ACHN (cell line): ENCODE measurements around the gene PIGZ.
A peak's percentile ranks its signal among the peaks of the same experiment; 100 is the strongest.

ENCODE experiments used
- DNase-seq: peaks from one replicate; pipeline ENCODE4 v3.0.0-alpha.2; 2015
- in situ Hi-C: cut with HindIII; loops from 2 replicates; pipeline ENCODE4 v1.10.0; 2017; ENCODE audit warnings: low sequenced_read_pairs, low pct_ligation_motif_present, low pct_unique_long_range_greater_than_20kb

Gene PIGZ

DNA sequence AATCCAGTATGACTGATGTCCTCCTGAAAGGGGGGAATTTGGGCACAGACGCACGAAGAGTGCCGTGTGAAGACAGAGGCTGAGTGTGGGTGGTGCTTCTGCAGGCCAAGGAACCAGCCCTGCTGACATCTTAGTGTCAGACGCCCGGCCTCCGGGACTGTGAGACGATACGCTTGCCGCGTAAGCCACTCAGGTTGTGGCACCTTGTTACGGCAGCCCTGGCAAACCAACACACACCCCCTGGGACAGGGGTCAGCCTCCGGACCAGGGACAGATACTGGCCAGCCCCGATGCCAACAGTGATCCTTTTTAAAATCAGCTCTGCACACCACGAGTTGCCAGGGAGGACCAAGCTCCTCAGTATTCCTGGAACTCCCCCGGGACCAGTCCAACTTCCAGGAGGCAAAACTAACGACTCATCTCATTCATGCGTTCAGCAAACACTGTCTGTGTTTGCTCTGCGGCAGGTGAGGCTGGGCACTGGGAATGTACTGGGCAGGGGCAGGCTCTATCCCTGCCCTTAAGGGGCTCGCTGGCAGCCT is 21.2 kb upstream of the PIGZ start:
- no peak for DNase-seq
- in situ Hi-C loops: no loop called here

DNA sequence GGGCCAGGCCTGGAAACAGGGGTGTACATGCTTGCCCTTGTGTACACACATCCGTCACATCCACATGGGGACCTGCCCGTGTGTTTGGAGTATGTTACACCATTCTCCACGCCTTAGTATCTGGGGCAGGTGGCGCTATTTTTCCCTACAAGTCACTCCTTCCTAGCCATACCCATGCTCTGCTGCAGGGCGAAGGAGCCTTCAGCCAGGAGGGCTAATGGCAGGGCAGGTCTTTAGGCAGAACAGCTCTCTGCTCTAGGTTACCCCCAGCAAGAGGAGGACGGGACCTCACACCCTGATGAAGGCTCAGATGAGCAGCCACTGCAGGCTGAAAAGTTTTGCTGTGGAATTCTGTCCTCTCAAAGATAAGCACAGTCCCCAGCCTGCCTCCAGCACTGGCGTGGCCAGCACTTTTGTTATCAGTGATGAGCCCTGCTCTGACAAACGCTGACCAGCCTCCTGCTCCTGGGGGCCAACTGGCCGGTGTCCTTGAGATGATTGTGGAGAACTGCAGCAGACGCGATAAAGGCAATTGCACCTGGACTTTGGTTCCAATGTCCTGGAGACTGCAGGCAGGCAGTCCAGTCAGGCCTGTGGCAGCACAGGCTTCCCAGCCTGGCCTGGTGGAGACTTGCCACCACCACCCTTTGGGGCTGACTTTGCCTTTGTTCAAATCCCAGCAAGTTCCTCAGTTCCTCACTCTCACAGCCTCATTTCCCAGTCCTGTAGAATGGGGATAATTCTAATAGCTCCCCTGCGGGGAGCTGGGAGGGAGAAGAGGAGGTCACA is 19.8 kb upstream of the PIGZ start:
- in situ Hi-C loops: no loop called here
- DNase-seq: no peak

DNA sequence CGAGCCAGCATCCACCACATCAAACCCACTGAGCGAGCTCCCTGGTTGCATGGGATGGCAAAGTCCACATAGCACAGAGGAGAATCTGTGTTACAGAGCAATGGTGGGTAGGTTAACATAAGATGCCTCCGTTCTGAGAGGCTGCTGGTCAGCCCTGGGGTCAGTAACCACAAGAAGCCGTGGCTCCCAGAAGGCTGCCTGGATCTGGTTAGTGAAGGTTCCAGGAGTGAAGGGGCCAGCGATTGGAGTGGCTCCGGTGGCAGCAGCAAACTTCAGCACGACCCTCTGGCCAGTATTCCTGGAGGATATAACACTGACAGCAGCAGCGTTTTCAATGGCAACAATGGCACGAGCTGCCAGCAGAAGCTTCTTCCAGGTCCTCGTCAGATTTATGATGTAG is 18.4 kb upstream of the PIGZ start:
- in situ Hi-C loops: no loop called here
- no peak for DNase-seq

GRCh38 chr3:196985954-196986885 is 17.6 kb upstream of the PIGZ start:
- no peak for DNase-seq
- in situ Hi-C loops: no loop called here

DNA sequence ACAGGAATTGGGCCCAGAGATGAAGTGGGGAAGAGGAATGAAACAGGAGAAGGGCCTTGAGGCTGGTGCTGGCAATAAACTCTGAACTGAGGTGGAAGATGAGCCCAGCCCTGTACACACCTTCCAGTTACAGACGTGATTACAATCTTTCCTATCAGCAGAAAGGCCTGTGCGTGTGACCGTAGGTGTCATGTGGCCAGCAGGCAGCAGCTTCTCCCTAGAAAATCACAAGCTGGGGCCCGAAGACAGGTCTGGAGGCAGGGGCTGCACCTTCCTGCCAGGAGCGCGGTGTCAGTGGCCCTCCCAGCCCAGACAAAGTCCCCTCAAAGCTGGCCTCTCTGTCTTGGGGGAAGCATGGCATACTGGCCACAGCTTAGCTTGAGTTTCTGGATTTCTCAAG is 16.7 kb upstream of the PIGZ start:
- no peak for DNase-seq
- in situ Hi-C loops: no loop called here

DNA sequence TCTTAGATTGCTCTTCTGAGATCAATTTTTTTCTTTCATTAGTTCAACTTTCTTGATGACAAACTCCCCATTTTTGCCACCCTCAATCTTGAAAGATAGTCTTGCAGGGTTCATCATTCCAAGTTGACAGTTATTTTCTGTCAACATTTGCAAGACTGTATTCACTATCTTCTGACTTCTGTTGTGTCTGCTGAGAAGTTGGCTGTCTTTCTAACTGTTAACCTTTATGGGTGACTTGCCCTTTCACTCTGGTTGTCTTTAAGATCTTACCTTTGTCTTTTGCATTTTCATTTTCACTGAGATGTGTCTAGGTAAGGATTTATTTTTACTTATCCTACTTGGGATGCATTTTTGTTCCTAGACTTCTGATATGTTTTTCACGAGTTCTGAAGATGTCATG is 14.6 kb upstream of the PIGZ start:
- in situ Hi-C loops: no loop called here
- no peak for DNase-seq

DNA sequence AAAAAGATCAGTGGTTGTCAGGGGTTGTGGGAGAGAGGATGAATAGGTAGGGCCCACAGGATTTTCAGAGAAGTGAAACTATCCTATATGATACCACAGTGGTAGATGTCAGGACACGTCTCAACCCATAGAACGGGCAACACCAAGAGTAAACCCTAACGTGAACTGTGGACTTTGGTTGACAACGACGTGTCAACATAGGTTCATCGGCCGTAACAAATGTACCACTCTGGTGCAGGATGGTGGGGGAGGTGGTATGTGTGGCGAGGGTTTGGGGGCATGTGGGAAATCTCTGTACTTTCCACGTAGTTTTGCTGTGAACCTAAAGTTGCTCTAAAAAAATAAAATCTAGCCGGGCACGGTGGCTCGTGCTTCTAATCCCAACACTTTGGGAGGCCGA is 13.0 kb upstream of the PIGZ start:
- no peak for DNase-seq
- in situ Hi-C loops: no loop called here

- DNase-seq: no peak
- in situ Hi-C loops: no loop called here
These were observed 10.9 kb upstream of the PIGZ start for GRCh38 chr3:196979545-196979944.

DNA sequence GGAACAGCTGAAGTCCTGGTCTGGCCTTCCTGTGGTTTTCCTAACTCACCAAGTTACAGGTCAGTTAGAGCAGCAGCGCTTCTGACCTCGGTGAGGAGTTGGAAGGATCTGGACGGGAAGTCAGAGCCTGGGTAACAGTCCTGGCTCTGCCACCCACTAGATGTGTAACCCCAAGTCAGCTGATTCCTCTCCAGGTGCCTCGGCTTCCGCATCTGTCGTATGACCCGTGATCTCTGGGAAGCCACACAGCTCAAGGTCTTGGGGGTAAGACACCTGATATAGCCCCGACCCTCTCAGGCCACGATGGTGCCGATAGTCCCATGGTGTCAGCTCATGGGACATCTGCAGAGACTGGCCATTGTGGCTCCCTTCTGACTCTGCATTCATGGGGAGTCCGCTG is 8.3 kb upstream of the PIGZ start:
- in situ Hi-C loops: no loop called here
- no peak for DNase-seq

- DNase-seq: no peak
- in situ Hi-C loops: no loop called here
These were observed 6.7 kb upstream of the PIGZ start for GRCh38 chr3:196975349-196975748.

DNA sequence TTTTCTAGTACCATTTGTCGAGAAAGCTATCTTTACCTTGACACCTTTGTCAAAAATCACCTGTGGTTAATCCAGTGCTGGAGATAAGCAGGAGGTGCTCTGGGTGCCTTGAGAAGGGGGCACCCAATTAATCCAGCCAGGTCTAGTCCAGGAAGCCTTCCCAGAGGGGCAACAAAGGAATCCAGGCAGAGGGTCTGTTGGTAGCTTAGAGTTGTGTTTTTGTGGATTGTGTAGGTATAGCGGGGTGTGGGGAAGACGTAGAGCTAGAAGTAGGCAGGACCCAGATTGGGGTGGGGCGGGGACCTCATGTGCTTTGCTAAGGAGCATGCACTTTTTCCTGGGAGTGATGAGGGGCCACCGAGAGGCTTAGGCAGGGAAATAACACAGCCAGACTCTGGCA is 6.0 kb upstream of the PIGZ start:
- no peak for DNase-seq
- in situ Hi-C loops: no loop called here

DNA sequence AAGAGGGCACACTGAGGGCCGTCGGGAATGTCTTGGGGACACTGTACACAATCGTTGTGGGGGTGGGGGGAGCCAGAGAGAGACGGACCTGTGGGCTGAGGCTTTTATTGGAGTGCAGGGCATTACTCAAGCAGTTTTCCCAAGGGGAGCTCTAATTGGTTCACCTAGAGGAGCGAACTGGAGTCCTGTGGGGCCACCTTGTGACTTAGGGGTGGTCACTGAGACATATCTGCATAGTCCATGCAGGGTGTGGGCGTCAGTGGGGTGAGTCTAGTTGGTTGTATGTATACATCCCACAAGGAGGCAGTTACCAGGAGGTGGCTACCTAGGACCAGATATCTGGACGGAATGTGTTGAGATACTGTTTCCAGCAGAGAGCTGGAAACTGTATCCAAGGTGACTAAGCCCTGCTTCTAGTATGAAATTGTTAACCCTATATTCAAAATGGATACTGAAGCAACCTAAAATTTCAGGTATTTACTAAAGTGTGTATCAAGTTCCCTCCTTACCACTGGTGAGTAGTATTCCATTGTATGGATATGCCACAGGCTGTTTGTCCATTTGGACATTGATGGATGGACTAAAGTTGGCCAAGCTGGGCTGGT is 2.6 kb upstream of the PIGZ start:
- no peak for DNase-seq
- in situ Hi-C loops: no loop called here

DNA sequence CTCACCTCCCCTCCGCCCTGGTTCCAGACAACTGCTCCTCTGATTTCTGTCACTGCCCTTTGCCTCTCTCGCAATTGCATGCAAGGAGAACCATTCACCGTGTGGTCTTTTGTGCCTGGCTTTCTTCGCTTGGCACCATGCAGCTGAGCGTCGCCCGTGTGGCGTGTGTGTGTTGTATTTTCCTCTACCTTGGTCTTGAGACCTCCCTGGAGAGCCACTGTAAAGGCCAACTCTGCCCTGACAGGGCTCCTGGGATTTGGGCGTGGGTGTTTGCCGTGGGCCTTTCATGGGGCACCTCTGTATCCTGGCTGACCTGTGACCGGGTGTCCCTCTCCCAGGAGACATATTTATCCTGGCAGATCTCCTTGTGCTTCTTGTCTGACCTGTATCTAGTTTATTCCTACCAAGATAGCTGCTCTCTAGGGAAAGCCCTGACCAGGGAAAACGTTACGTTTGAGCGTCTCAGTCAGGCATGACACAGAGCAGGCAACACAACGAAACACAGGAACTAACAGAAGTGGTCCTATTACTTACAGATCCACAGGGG is 2.0 kb upstream of the PIGZ start:
- no peak for DNase-seq
- in situ Hi-C loops: no loop called here

GRCh38 chr3:196969660-196970546 is 1.3 kb upstream of the PIGZ start:
- peak; percentile 62 for DNase-seq
- in situ Hi-C loops: no loop called here

- DNase-seq: peak; percentile 32
- in situ Hi-C loops: no loop called here
These were observed 564 bp upstream of the PIGZ start for GRCh38 chr3:196969134-196969659.

- DNase-seq: no peak
- in situ Hi-C loops: no loop called here
These were observed 1.0 kb downstream of the PIGZ start for GRCh38 chr3:196967412-196968232.
